IMR-90 (cell line): ENCODE results near the gene SAP30BP. TPM values are rescaled to one million over a fixed set of nuclear protein-coding genes. Genes with fewer than 3 reads are reported as not detected.
A peak's percentile ranks its signal among the peaks of the same experiment; 100 is the strongest.

Source experiments
- ATAC-seq: fragments of 200-7000 bp; cut with Tn5 transposase; 2 replicates; pipeline ENCODE4 v1.9.1; 2020; ENCODE audit warnings: low read depth, mild to moderate bottlenecking, moderate library complexity
- BruUV-seq: library from RNA; stranded (reverse); fragments of 400-500 nt; replicated peaks from 2 replicates; lab custom pipeline; 2021; lab: Mats Ljungman, UMichigan
- CTCF ChIA-PET: fragments of 300-600 bp; formaldehyde crosslinking; extraction: SDS; loops from one replicate; lab custom pipeline; 2021; ENCODE audit warnings: antibody characterized with exemption; lab: Yijun Ruan, JAX
- POLR2A ChIA-PET: fragments of 300-600 bp; sonication (Branson Sonifier 250); formaldehyde crosslinking; loops from one replicate; lab custom pipeline; 2022; ENCODE audit warnings: antibody characterized with exemption; ENCODE audit not compliant: unreplicated experiment; lab: Charles Lee
- DNase-seq: peaks from one replicate; pipeline ENCODE4 v3.0.0; 2013
- H2AFZ ChIP-seq: replicated peaks from 2 replicates; pipeline ENCODE3; 2013; ENCODE audit warnings: low read length, mild to moderate bottlenecking; ENCODE audit not compliant: poor library complexity
- H2AK5ac ChIP-seq: 2 replicates; pipeline ENCODE4 v1.6.1; 2013; ENCODE audit warnings: low read depth, low read length, inconsistent platforms
- H2AK9ac ChIP-seq: replicated peaks from 2 replicates; pipeline ENCODE3; 2013; ENCODE audit warnings: mild to moderate bottlenecking, low read depth, low read length, moderate library complexity; ENCODE audit not compliant: poor library complexity
- H2BK120ac ChIP-seq: 2 replicates; pipeline ENCODE4 v1.6.1; 2013; ENCODE audit warnings: low read depth, low read length, inconsistent platforms
- H2BK15ac ChIP-seq: 3 replicates; pipeline ENCODE4 v1.6.1; 2013; ENCODE audit warnings: low read depth, low read length, inconsistent platforms
- H2BK20ac ChIP-seq: 2 replicates; pipeline ENCODE4 v1.6.1; 2013; ENCODE audit warnings: low read depth, mild to moderate bottlenecking, inconsistent platforms, low read length, moderate library complexity
- H2BK5ac ChIP-seq: 2 replicates; pipeline ENCODE4 v1.6.1; 2013; ENCODE audit warnings: mild to moderate bottlenecking, low read depth, low read length, inconsistent platforms; ENCODE audit not compliant: poor library complexity, severe bottlenecking
- H3K14ac ChIP-seq: replicated peaks from 2 replicates; pipeline ENCODE4 v1.6.1; 2013; ENCODE audit warnings: low read depth, low read length, inconsistent platforms
- H3K18ac ChIP-seq: 2 replicates; pipeline ENCODE4 v1.6.1; 2013; ENCODE audit warnings: low read depth, low read length, control low read depth
- H3K23ac ChIP-seq: 2 replicates; pipeline ENCODE4 v1.6.1; 2013; ENCODE audit warnings: low read depth, low read length, inconsistent platforms
- H3K27ac ChIP-seq: 2 replicates; pipeline ENCODE4 v1.5.1; 2013; ENCODE audit warnings: mild to moderate bottlenecking, control low read depth, low read length; ENCODE audit not compliant: insufficient read depth
- H3K27me3 ChIP-seq: 2 replicates; pipeline ENCODE4 v1.6.1; 2013; ENCODE audit warnings: low read length; ENCODE audit not compliant: control insufficient read depth, insufficient read depth
- H3K36me3 ChIP-seq: 2 replicates; pipeline ENCODE4 v1.6.1; 2013; ENCODE audit warnings: low read length, mixed read lengths; ENCODE audit not compliant: control insufficient read depth, insufficient read depth
- H3K4ac ChIP-seq: 2 replicates; pipeline ENCODE4 v1.6.1; 2013; ENCODE audit warnings: low read depth, low read length, inconsistent platforms
- H3K4me1 ChIP-seq: 2 replicates; pipeline ENCODE4 v1.6.1; 2013; ENCODE audit warnings: low read length, mixed read lengths; ENCODE audit not compliant: control insufficient read depth, insufficient read depth
- H3K4me2 ChIP-seq: 2 replicates; pipeline ENCODE4 v1.6.1; 2013; ENCODE audit warnings: low read depth, mild to moderate bottlenecking, control low read depth, low read length, moderate library complexity
- H3K4me3 ChIP-seq: 2 replicates; pipeline ENCODE4 v1.5.1; 2013; ENCODE audit warnings: low read depth, mild to moderate bottlenecking, control low read depth, low read length, moderate library complexity; ENCODE audit not compliant: insufficient read depth
- H3K56ac ChIP-seq: 2 replicates; pipeline ENCODE4 v1.6.1; 2013; ENCODE audit warnings: low read length, inconsistent platforms; ENCODE audit not compliant: insufficient read depth; ENCODE audit errors: extremely low read depth
- H3K79me1 ChIP-seq, 2 experiments: 2 replicates each; pipeline ENCODE4 v1.6.1; 2013; ENCODE audit warnings: low read length in 2 of 2, inconsistent platforms in 1 of 2, low read depth in 1 of 2
- H3K9ac ChIP-seq: 2 replicates; pipeline ENCODE4 v1.6.1; 2013; ENCODE audit warnings: low read depth, low read length, control low read depth
- H3K9me1 ChIP-seq: 2 replicates; pipeline ENCODE4 v1.6.1; 2013; ENCODE audit warnings: low read length, inconsistent platforms; ENCODE audit not compliant: insufficient read depth
- H3K9me3 ChIP-seq: 2 replicates; pipeline ENCODE4 v1.6.1; 2013; ENCODE audit warnings: low read length; ENCODE audit not compliant: control insufficient read depth, insufficient read depth
- H4K20me1 ChIP-seq: 2 replicates; pipeline ENCODE4 v1.6.1; 2013; ENCODE audit warnings: low read length, inconsistent platforms; ENCODE audit not compliant: insufficient read depth
- H4K5ac ChIP-seq: 2 replicates; pipeline ENCODE4 v1.6.1; 2013; ENCODE audit warnings: mild to moderate bottlenecking, low read depth, low read length, control low read depth
- H4K8ac ChIP-seq, 2 experiments: 2 replicates each; pipeline ENCODE4 v1.6.1; 2013; ENCODE audit warnings: low read depth in 2 of 2, low read length in 2 of 2, control low read depth in 1 of 2, inconsistent platforms in 1 of 2
- H4K91ac ChIP-seq: 2 replicates; pipeline ENCODE4 v1.6.1; 2013; ENCODE audit warnings: low read depth, low read length, inconsistent platforms; ENCODE audit not compliant: insufficient read depth
- BHLHE40 ChIP-seq: fragments of 150-350 bp; IDR thresholded peaks from 2 replicates; pipeline ENCODE4 v1.6.1; 2016; ENCODE audit warnings: mild to moderate bottlenecking, low read depth, low read length
- CEBPB ChIP-seq: IDR thresholded peaks from 2 replicates; pipeline ENCODE4 v1.6.1; 2012; ENCODE audit warnings: low read depth, low read length, improper control_type of control experiment
- FOS ChIP-seq: fragments of 150-350 bp; IDR thresholded peaks from 2 replicates; pipeline ENCODE4 v1.6.1; 2016; ENCODE audit warnings: low read depth, low read length
- MAFK ChIP-seq: IDR thresholded peaks from 2 replicates; pipeline ENCODE4 v1.6.1; 2012; ENCODE audit warnings: low read depth, low read length, improper control_type of control experiment
- MAZ ChIP-seq: IDR thresholded peaks from 2 replicates; pipeline ENCODE4 v1.6.1; 2012; ENCODE audit warnings: low read depth, mild to moderate bottlenecking, low read length, improper control_type of control experiment, moderate library complexity, borderline replicate concordance
- MXI1 ChIP-seq: IDR thresholded peaks from 2 replicates; pipeline ENCODE4 v1.6.1; 2012; ENCODE audit warnings: low read depth, mild to moderate bottlenecking, low read length, moderate library complexity, borderline replicate concordance
- NFE2L2 ChIP-seq: fragments of 150-350 bp; IDR thresholded peaks from 2 replicates; pipeline ENCODE4 v1.6.1; 2016; ENCODE audit warnings: low read depth, mild to moderate bottlenecking, low read length
- POLR2A ChIP-seq: IDR thresholded peaks from 2 replicates; pipeline ENCODE4 v1.6.1; 2012; ENCODE audit warnings: mild to moderate bottlenecking, low read depth, low read length
- RCOR1 ChIP-seq: IDR thresholded peaks from 2 replicates; pipeline ENCODE4 v1.6.1; 2012; ENCODE audit warnings: mild to moderate bottlenecking, low read length, improper control_type of control experiment; ENCODE audit not compliant: insufficient replicate concordance
- SMC3 ChIP-seq: fragments of 150-350 bp; IDR thresholded peaks from 2 replicates; pipeline ENCODE4 v1.6.1; 2016; ENCODE audit warnings: low read depth, mild to moderate bottlenecking, antibody characterized with exemption, low read length, moderate library complexity
- WGBS, 2 experiments: methylation state at CpG; one replicate each; pipeline versions ENCODE4 v1.1.5 to v1.1.7; 2013; ENCODE audit warnings: missing lambda C conversion rate in 2 of 2; ENCODE audit not compliant: insufficient read length in 1 of 2; ENCODE audit errors: extremely low coverage in 2 of 2; 5-methylcytosine and 5-hydroxymethylcytosine counted together
- dilution Hi-C: fragments of 300-500 bp; cut with HindIII; formaldehyde crosslinking; loops from one replicate; pipeline ENCODE4 v1.14.3; 2018; ENCODE audit warnings: low sequenced_read_pairs; ENCODE audit not compliant: unreplicated experiment
- in situ Hi-C: fragments of 300-500 bp; cut with MboI; formaldehyde crosslinking; loops from 3 replicates; pipeline ENCODE4 v1.14.3; 2019; ENCODE audit warnings: low sequenced_read_pairs, inconsistent platforms, mixed read lengths
- intact Hi-C: fragments of 100-400 bp; cut with micrococcal nuclease; formaldehyde crosslinking; loops from 2 replicates; pipeline ENCODE4 v1.10.0; 2022
- polyA plus RNA-seq, 3 experiments: library from polyadenylated mRNA; depleted of rRNA; stranded (reverse); fragments of >200 nt; gene quantifications; 2 replicates each; pipeline ENCODE4 v1.2.3, GENCODE V29; 2012; ENCODE audit warnings: low replicate concordance in 1 of 3
- total RNA-seq: library from RNA; depleted of rRNA; stranded (reverse); fragments of >200 nt; gene quantifications from 2 replicates; pipeline ENCODE4 v1.2.3, GENCODE V29; 2012
- TF ChIP-seq, protein P1 (sequence below): fragments of 150-350 bp; IDR thresholded peaks from 2 replicates; pipeline ENCODE4 v1.6.1; 2016; ENCODE audit warnings: low read depth, mild to moderate bottlenecking, low read length, moderate library complexity, borderline replicate concordance
- TF ChIP-seq, protein P2 (sequence below): conservative IDR thresholded peaks from 2 replicates; pipeline ENCODE4 v1.5.1; 2012; ENCODE audit warnings: mild to moderate bottlenecking, low read depth, low read length, improper control_type of control experiment

Gene SAP30BP
- total and polyA plus RNA-seq, 2 of the 4 experiments (the other 2 are of a cell fraction), result 70.4 to 139 TPM

DNA sequence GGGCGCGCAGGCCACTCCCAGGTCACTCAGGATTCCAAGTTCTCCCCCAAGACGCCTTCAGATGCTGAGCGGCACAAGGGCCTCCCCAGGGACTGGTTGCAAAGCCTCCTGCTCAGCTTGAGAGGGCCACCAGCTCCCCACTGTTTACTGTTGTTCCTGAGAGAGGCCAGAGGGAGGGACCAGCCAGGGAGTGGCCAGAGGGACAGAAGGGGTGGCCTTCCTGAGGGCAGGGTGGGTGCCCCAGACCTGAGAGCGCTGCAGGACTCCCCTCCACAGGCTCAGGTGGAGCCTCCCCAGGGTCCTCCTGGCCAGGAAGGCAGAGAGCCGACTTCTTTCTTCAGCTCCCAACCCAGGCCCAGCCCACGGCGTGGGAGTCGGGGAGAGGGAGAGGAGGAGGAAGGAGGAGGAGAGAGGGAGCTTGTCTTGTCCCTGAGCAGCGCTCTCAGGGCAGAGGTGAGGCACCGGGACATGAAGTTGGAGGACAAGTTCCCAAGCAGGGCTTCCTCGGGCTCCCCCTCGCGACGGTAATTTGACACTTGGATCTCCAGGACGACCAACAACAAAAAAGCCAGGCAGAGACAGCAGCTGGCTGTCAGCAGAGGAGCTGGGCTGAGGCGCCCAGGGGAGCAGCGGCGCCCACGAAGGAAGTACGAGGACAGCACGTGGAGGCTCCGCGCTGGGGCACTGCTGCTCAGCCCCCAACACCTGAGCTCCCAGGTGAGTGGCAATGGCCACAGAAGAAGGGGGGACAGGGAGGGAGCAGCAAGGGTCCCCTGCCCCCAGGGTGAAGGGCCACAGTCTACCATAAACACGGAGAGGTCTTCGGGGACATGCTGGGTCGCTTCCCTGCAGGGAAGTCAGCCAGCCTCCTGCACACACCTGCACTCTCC is 33.4 kb upstream of the SAP30BP start (continued):
- TF ChIP-seq SMC3 (no peak; the same call in 1 of the 2 replicates), MAZ (peak; percentile 43; the same call in 1 of the 2 replicates), RCOR1 (no peak), POLR2A (no peak)

DNA sequence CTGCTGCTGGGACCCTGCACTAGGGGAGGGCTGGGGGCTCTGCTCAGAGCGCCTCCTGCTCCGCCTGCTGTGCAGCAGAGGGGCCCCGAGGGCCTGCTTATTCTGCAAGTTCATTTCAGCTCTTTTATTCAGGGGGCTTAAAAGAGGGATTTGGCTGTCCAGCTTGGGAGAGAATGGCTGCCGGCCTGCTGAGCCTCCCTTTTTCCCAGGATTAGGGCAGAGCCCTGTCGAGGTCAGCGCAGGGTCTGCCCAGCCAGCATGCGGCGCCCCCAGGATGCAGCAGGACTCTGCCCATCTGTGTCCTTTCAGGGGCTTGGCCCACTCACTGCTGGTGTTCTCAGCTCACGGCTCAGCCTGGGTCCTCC is 32.8 kb upstream of the SAP30BP start:
- no peak for DNase-seq
- H3K4me2 ChIP-seq, result no peak overlapping the region

More for the DNA sequence above, 32.8 kb upstream of the SAP30BP start:
- intact Hi-C loops, result loop anchor here (5.0 kb wide), 1 partner anchor 117 kb away; the partner anchor contains the start of genes CASKIN2 and TSEN54
- Histone ChIP-seq H3K36me3 (peaks cover 10% of the 10 kb centered on the region; the same call in 1 of the 2 replicates), H3K9me1 (no peaks in the 10 kb centered on the region), H3K18ac (no peak overlapping the region), H3K4me1 (peaks cover 15% of the 10 kb centered on the region), H3K4me3 (no peak overlapping the region), H3K23ac (no peak overlapping the region), H3K14ac (no peak overlapping the region), H4K5ac (no peak overlapping the region), H2BK5ac (no peak overlapping the region), H3K79me1 (peaks cover 0 to 3% of the 10 kb centered on the region in 2 experiments; a peak in 1 of 4 replicates), H3K4ac (no peak overlapping the region), H2AFZ (peak overlapping the region; percentile 88), H2BK15ac (no peak overlapping the region), H3K9ac (no peak overlapping the region), H2BK120ac (no peak overlapping the region), H2AK9ac (no peak overlapping the region), H2AK5ac (no peak overlapping the region), H3K56ac (no peak overlapping the region), H3K27ac (no peak overlapping the region), H4K91ac (no peak overlapping the region), H3K9me3 (no peaks in the 10 kb centered on the region), H4K20me1 (peaks cover 9% of the 10 kb centered on the region), H4K8ac (no peak overlapping the region), H2BK20ac (no peak overlapping the region), H3K27me3 (no peaks in the 10 kb centered on the region)
- BruUV-seq, result no TSS peak
- no peak for ATAC-seq
- CTCF ChIA-PET, result interaction anchor here (0.6 to 2.3 kb wide), 14 partner anchors 9 to 772 kb away, joined by 3 to 53 read pairs (median 6); no protein-coding TSS in a partner anchor
- TF ChIP-seq, protein P1, sequence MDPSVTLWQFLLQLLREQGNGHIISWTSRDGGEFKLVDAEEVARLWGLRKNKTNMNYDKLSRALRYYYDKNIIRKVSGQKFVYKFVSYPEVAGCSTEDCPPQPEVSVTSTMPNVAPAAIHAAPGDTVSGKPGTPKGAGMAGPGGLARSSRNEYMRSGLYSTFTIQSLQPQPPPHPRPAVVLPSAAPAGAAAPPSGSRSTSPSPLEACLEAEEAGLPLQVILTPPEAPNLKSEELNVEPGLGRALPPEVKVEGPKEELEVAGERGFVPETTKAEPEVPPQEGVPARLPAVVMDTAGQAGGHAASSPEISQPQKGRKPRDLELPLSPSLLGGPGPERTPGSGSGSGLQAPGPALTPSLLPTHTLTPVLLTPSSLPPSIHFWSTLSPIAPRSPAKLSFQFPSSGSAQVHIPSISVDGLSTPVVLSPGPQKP, result no peak
- no peak for TF ChIP-seq BHLHE40
- TF ChIP-seq, protein P2, sequence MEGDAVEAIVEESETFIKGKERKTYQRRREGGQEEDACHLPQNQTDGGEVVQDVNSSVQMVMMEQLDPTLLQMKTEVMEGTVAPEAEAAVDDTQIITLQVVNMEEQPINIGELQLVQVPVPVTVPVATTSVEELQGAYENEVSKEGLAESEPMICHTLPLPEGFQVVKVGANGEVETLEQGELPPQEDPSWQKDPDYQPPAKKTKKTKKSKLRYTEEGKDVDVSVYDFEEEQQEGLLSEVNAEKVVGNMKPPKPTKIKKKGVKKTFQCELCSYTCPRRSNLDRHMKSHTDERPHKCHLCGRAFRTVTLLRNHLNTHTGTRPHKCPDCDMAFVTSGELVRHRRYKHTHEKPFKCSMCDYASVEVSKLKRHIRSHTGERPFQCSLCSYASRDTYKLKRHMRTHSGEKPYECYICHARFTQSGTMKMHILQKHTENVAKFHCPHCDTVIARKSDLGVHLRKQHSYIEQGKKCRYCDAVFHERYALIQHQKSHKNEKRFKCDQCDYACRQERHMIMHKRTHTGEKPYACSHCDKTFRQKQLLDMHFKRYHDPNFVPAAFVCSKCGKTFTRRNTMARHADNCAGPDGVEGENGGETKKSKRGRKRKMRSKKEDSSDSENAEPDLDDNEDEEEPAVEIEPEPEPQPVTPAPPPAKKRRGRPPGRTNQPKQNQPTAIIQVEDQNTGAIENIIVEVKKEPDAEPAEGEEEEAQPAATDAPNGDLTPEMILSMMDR, result no peak
- no peak for TF ChIP-seq MAFK
- TF ChIP-seq MXI1, result no peak
- TF ChIP-seq FOS, result no peak
- TF ChIP-seq MAZ, result no peak
- TF ChIP-seq NFE2L2, result no peak
- TF ChIP-seq CEBPB, result no peak
- 40% methylated on average over 1 of the region's 9 CpGs; no CpG with 5 or more reads in 1 of the 2 experiments for WGBS, 2 experiments
- in situ Hi-C loops, result loop anchor here (5.0 kb wide), 1 partner anchor 113 kb away; no protein-coding TSS in a partner anchor
- POLR2A ChIA-PET, result no interaction called here
- dilution Hi-C loops, result no loop called here
